OCI-LY7 (cell line): ENCODE results near the gene DHX57. TPM values are rescaled to one million over a fixed set of nuclear protein-coding genes. Genes with fewer than 3 reads are reported as not detected.

Source experiments
- BruUV-seq: library from RNA; stranded (reverse); fragments of 400-500 nt; replicated peaks from 2 replicates; lab custom pipeline; 2021; lab: Mats Ljungman, UMichigan
- CTCF ChIA-PET: fragments of 300-600 bp; sonication (Branson Sonifier 250); formaldehyde crosslinking; loops from one replicate; lab custom pipeline; 2022; ENCODE audit warnings: antibody characterized with exemption; ENCODE audit not compliant: unreplicated experiment; lab: Charles Lee
- POLR2A ChIA-PET: fragments of 300-600 bp; sonication (Branson Sonifier 250); formaldehyde crosslinking; loops from one replicate; lab custom pipeline; 2022; ENCODE audit warnings: antibody characterized with exemption; lab: Charles Lee
- DNase-seq: peaks from one replicate; pipeline ENCODE4 v3.0.0-alpha.2; 2015; ENCODE audit warnings: low spot score
- H2AFZ ChIP-seq: fragments of 200-600 bp; sonication (generic), shearing (Covaris generic); 2 replicates; pipeline ENCODE4 v1.6.1; 2014; ENCODE audit warnings: mild to moderate bottlenecking, antibody characterized with exemption, low read length, moderate library complexity
- H3K27ac ChIP-seq: fragments of 200-600 bp; sonication (generic); 2 replicates; pipeline ENCODE4 v1.5.1; 2014; ENCODE audit warnings: mixed run types, low read depth, mild to moderate bottlenecking, moderate library complexity, low read length, inconsistent platforms; ENCODE audit not compliant: poor library complexity, severe bottlenecking
- H3K36me3 ChIP-seq: fragments of 200-600 bp; sonication (generic); 2 replicates; pipeline ENCODE4 v1.6.1; 2014; ENCODE audit warnings: mild to moderate bottlenecking, antibody characterized with exemption, low read length, moderate library complexity, mixed read lengths; ENCODE audit not compliant: insufficient read depth
- H3K4me1 ChIP-seq: fragments of 200-600 bp; sonication (generic); 2 replicates; pipeline ENCODE4 v1.5.1; 2014; ENCODE audit warnings: mild to moderate bottlenecking, low read length; ENCODE audit not compliant: insufficient read depth, poor library complexity, severe bottlenecking
- H3K4me2 ChIP-seq: fragments of 200-600 bp; sonication (generic); 2 replicates; pipeline ENCODE4 v1.6.1; 2014; ENCODE audit warnings: mild to moderate bottlenecking, low read length
- H3K4me3 ChIP-seq: fragments of 200-600 bp; sonication (generic); 2 replicates; pipeline ENCODE4 v1.5.1; 2014; ENCODE audit warnings: mild to moderate bottlenecking, low read depth, low read length; ENCODE audit not compliant: poor library complexity, severe bottlenecking
- H3K79me2 ChIP-seq: fragments of 200-600 bp; sonication (generic); 2 replicates; pipeline ENCODE4 v1.6.1; 2016; ENCODE audit warnings: low read depth, mild to moderate bottlenecking, low read length, moderate library complexity, mixed read lengths; ENCODE audit not compliant: insufficient read depth
- H3K9me2 ChIP-seq: fragments of 200-600 bp; sonication (generic); 2 replicates; pipeline ENCODE4 v1.6.1; 2016; ENCODE audit warnings: mild to moderate bottlenecking, low read length, mixed read lengths; ENCODE audit not compliant: insufficient read depth
- H3K9me3 ChIP-seq: fragments of 200-600 bp; sonication (generic); 2 replicates; pipeline ENCODE4 v1.6.1; 2014; ENCODE audit warnings: mild to moderate bottlenecking, mixed run types, low read length, mixed read lengths
- H4K20me1 ChIP-seq: fragments of 200-600 bp; sonication (generic); 2 replicates; pipeline ENCODE4 v1.6.1; 2014; ENCODE audit warnings: mild to moderate bottlenecking, antibody characterized with exemption, low read length, moderate library complexity, mixed read lengths; ENCODE audit not compliant: insufficient read depth
- CTCF ChIP-seq: fragments of 200-600 bp; sonication (generic); conservative IDR thresholded peaks from 2 replicates; pipeline ENCODE4 v1.5.1; 2014; ENCODE audit warnings: mild to moderate bottlenecking, antibody characterized with exemption, low read length, moderate library complexity, mixed read lengths
- EZH2phosphoT487 ChIP-seq: fragments of 200-600 bp; sonication (generic); IDR thresholded peaks from 2 replicates; pipeline ENCODE4 v1.6.1; 2018; ENCODE audit warnings: low read depth, borderline replicate concordance, mild to moderate bottlenecking, mixed run types, antibody characterized with exemption, low read length, moderate library complexity, mixed read lengths
- intact Hi-C: fragments of 100-400 bp; cut with micrococcal nuclease; formaldehyde crosslinking; loops from one replicate; pipeline ENCODE4 v1.10.0; 2022; ENCODE audit not compliant: unreplicated experiment
- total RNA-seq, 2 experiments: library from RNA; depleted of rRNA in 1 of 2; stranded (reverse); fragments of >200 nt in 1 of 2; shearing (Covaris generic) in 1 of 2; gene quantifications; 2 replicates each; pipeline ENCODE4 v1.2.3, GENCODE V29; 2014 to 2022

DHX57 gene
- total RNA-seq, 2 experiments from 2014 or later, result 14.6 to 17.7 TPM

GRCh38 chr2:38862476-38862875, 13.3 kb downstream of the DHX57 start:
- H3K9me2 ChIP-seq, result no peaks in the 10 kb centered on the region
- BruUV-seq, result no TSS peak
- H3K4me3 ChIP-seq, result no peak overlapping the region
- no peaks in the 10 kb centered on the region for H3K9me3 ChIP-seq
- no peak for DNase-seq
- H3K79me2 ChIP-seq, result no peaks in the 10 kb centered on the region
- H2AFZ ChIP-seq, result no peak overlapping the region
- H3K27ac ChIP-seq, result no peak overlapping the region
- H3K4me1 ChIP-seq, result no peaks in the 10 kb centered on the region
- ChIA-PET POLR2A (no interaction called here), CTCF (no interaction called here)
- TF ChIP-seq EZH2phosphoT487, result no peak
- TF ChIP-seq CTCF, result no peak
- peaks cover 56% of the 10 kb centered on the region for H3K36me3 ChIP-seq
- no peak overlapping the region for H3K4me2 ChIP-seq
- no peaks in the 10 kb centered on the region for H4K20me1 ChIP-seq
- intact Hi-C loops, result no loop called here

GRCh38 chr2:38856165-38856564, 19.6 kb downstream of the DHX57 start:
- CTCF ChIA-PET, result interaction anchor here (1.2 kb wide), 1 partner anchor 11 kb away, joined by 3 read pairs; no protein-coding TSS in a partner anchor
- H3K9me2 ChIP-seq, result no peaks in the 10 kb centered on the region
- TF ChIP-seq CTCF (no peak), EZH2phosphoT487 (no peak)
- H3K36me3 ChIP-seq, result peaks cover 37% of the 10 kb centered on the region
- no peaks in the 10 kb centered on the region for H4K20me1 ChIP-seq
- no peaks in the 10 kb centered on the region for H3K4me1 ChIP-seq
- DNase-seq, result no peak
- H3K27ac ChIP-seq, result no peak overlapping the region
- BruUV-seq, result no TSS peak
- H3K4me2 ChIP-seq, result no peak overlapping the region
- H3K9me3 ChIP-seq, result no peaks in the 10 kb centered on the region
- no peak overlapping the region for H3K4me3 ChIP-seq
- no peaks in the 10 kb centered on the region for H3K79me2 ChIP-seq
- intact Hi-C loops, result no loop called here
- POLR2A ChIA-PET, result interaction anchor here (0.6 to 1.9 kb wide), 2 partner anchors 19 to 930 kb away, joined by 3 to 8 read pairs; partner anchors contain the start of genes DHX57 and MORN2
- H2AFZ ChIP-seq, result no peak overlapping the region

- H3K36me3 ChIP-seq, result peaks cover 25% of the 10 kb centered on the region
- no peaks in the 10 kb centered on the region for H4K20me1 ChIP-seq
- POLR2A ChIA-PET, result interaction anchor here (0.7 kb wide), 1 partner anchor 46 kb away, joined by 3 read pairs; no protein-coding TSS in a partner anchor
- TF ChIP-seq EZH2phosphoT487 (no peak), CTCF (no peak)
- CTCF ChIA-PET, result no interaction called here
- no peak for DNase-seq
- no peak overlapping the region for H3K4me2 ChIP-seq
- no peaks in the 10 kb centered on the region for H3K9me2 ChIP-seq
- H3K9me3 ChIP-seq, result no peaks in the 10 kb centered on the region
- no peak overlapping the region for H3K27ac ChIP-seq
- H3K79me2 ChIP-seq, result no peaks in the 10 kb centered on the region
- no TSS peak for BruUV-seq
- no peak overlapping the region for H3K4me3 ChIP-seq
- H2AFZ ChIP-seq, result no peak overlapping the region
- H3K4me1 ChIP-seq, result no peaks in the 10 kb centered on the region
- intact Hi-C loops, result no loop called here
These were observed 25.7 kb downstream of the DHX57 start for GRCh38 chr2:38850045-38850444.
